SK-MEL-5 (cell line): Measurements from ENCODE around the gene CFDP1. TPM values are rescaled to one million over a fixed set of nuclear protein-coding genes. Genes with fewer than 3 reads are reported as not detected.
A peak's percentile ranks its signal among the peaks of the same experiment; 100 is the strongest.
"Not testable (repeated sequence)": the region's sequence is repeated elsewhere in the genome, so short reads cannot be mapped to it uniquely, and the experiment has no call there.

Experiments used
- DNase-seq: peaks from one replicate; pipeline ENCODE4 v3.0.0-alpha.2; 2016; ENCODE audit warnings: low read depth, low spot score
- in situ Hi-C: cut with HindIII; loops from 2 replicates; pipeline ENCODE4 v1.10.0; 2016; ENCODE audit warnings: low sequenced_read_pairs, high pct_unique_total_duplicates, low pct_unique_long_range_greater_than_20kb
- total RNA-seq: library from RNA; depleted of rRNA; stranded (reverse); fragments of >200 nt; shearing (Covaris generic); gene quantifications from 2 replicates; pipeline ENCODE4 v1.2.3, GENCODE V29; 2014

CFDP1 gene
- total RNA-seq, 1 experiment from 2014 or later: 24.8 TPM

GRCh38 chr16:75271441-75272096, 161.7 kb downstream of the CFDP1 start:
- in situ Hi-C loops: no loop called here
- DNase-seq: no peak

GRCh38 chr16:75269358-75269757, 163.9 kb downstream of the CFDP1 start:
- DNase-seq, in situ Hi-C loops: not testable (repeated sequence)

- DNase-seq: no peak
- in situ Hi-C loops: no loop called here
Observed at GRCh38 chr16:75267631-75268264, 165.6 kb downstream of the CFDP1 start.

- in situ Hi-C loops: no loop called here
- no peak for DNase-seq
Observed at GRCh38 chr16:75266738-75267630, 166.3 kb downstream of the CFDP1 start.

- in situ Hi-C loops: no loop called here
- DNase-seq: peak; percentile 53
Observed at GRCh38 chr16:75265911-75266701, 167.2 kb downstream of the CFDP1 start.

GRCh38 chr16:75264999-75265910, 168.0 kb downstream of the CFDP1 start:
- in situ Hi-C loops: no loop called here
- DNase-seq: no peak

- in situ Hi-C loops: no loop called here
- no peak for DNase-seq
Observed at GRCh38 chr16:75264457-75264998, 168.8 kb downstream of the CFDP1 start.

GRCh38 chr16:75263963-75264445, 169.3 kb downstream of the CFDP1 start:
- in situ Hi-C loops: no loop called here
- no peak for DNase-seq

GRCh38 chr16:75263291-75263962, 169.9 kb downstream of the CFDP1 start:
- in situ Hi-C loops: no loop called here
- no peak for DNase-seq

GRCh38 chr16:75262800-75263127, 170.5 kb downstream of the CFDP1 start:
- in situ Hi-C loops: no loop called here
- DNase-seq: no peak

- in situ Hi-C loops: no loop called here
- DNase-seq: no peak
Observed at GRCh38 chr16:75262104-75262799, 171.1 kb downstream of the CFDP1 start.

GRCh38 chr16:75261590-75262078, 171.7 kb downstream of the CFDP1 start:
- in situ Hi-C loops: no loop called here
- no peak for DNase-seq

GRCh38 chr16:75260851-75261589, 172.3 kb downstream of the CFDP1 start:
- DNase-seq: no peak
- in situ Hi-C loops: no loop called here

GRCh38 chr16:75258807-75259141, 174.5 kb downstream of the CFDP1 start:
- in situ Hi-C loops: no loop called here
- no peak for DNase-seq
